ENCODE measurements around the gene EPHA3.

The EPHA3 gene

GRCh38 chr3:89521328-89521727, 413.9 kb downstream of the EPHA3 start:
- no peak overlapping the region for H3K27ac ChIP-seq (ENCODE audit: low read length)
- H3K27me3 ChIP-seq (ENCODE audit: low read depth, low read length), result no peaks in the 10 kb centered on the region
- H3K36me3 ChIP-seq (ENCODE audit: control insufficient read depth in 1 of 2, insufficient read depth in 2 of 2, low read length in 2 of 2), result no peaks in the 10 kb centered on the region
- H3K4me3 ChIP-seq (ENCODE audit: low read depth in 1 of 2, low read length in 2 of 2), result no peak overlapping the region
- no peaks in the 10 kb centered on the region for H3K4me1 ChIP-seq (ENCODE audit: control insufficient read depth in 1 of 2, insufficient read depth in 2 of 2, low read length in 2 of 2)
- H3K9me3 ChIP-seq (ENCODE audit: control insufficient read depth in 1 of 2, low read length in 2 of 2), result no peaks in the 10 kb centered on the region

DNA sequence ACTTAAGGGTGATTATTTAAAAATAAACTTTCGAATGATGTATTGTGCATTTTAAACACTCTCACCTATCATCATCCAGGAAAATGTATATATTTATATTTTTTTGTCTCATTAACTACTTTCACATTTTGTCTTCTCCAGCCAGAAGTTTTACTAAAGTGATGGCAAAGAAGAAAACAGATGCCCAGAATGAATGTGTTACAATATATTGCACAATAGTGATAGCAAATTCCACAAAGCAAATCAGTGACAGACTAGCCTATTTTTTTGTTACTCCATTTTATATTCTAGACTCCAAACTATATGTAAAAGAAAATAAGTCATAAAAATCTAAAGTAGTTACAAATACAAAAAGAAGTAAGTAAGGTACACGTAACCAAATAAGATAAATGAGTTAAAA, 414.7 kb downstream of the EPHA3 start:
- no peaks in the 10 kb centered on the region for H3K36me3 ChIP-seq (ENCODE audit: control insufficient read depth in 1 of 2, insufficient read depth in 2 of 2, low read length in 2 of 2)
- no peak overlapping the region for H3K27ac ChIP-seq (ENCODE audit: low read length)
- no peaks in the 10 kb centered on the region for H3K27me3 ChIP-seq (ENCODE audit: low read depth, low read length)
- no peaks in the 10 kb centered on the region for H3K9me3 ChIP-seq (ENCODE audit: control insufficient read depth in 1 of 2, low read length in 2 of 2)
- H3K4me3 ChIP-seq (ENCODE audit: low read depth in 1 of 2, low read length in 2 of 2), result no peak overlapping the region
- no peaks in the 10 kb centered on the region for H3K4me1 ChIP-seq (ENCODE audit: control insufficient read depth in 1 of 2, insufficient read depth in 2 of 2, low read length in 2 of 2)

GRCh38 chr3:89525609-89526008, 418.2 kb downstream of the EPHA3 start:
- no peak overlapping the region for H3K4me3 ChIP-seq (ENCODE audit: low read depth in 1 of 2, low read length in 2 of 2)
- H3K27ac ChIP-seq (ENCODE audit: low read length), result no peak overlapping the region
- no peaks in the 10 kb centered on the region for H3K4me1 ChIP-seq (ENCODE audit: control insufficient read depth in 1 of 2, insufficient read depth in 2 of 2, low read length in 2 of 2)
- H3K36me3 ChIP-seq (ENCODE audit: control insufficient read depth in 1 of 2, insufficient read depth in 2 of 2, low read length in 2 of 2), result no peaks in the 10 kb centered on the region
- no peaks in the 10 kb centered on the region for H3K27me3 ChIP-seq (ENCODE audit: low read depth, low read length)
- no peaks in the 10 kb centered on the region for H3K9me3 ChIP-seq (ENCODE audit: control insufficient read depth in 1 of 2, low read length in 2 of 2)

GRCh38 chr3:89527736-89528305, 420.4 kb downstream of the EPHA3 start:
- Histone ChIP-seq H3K4me3 (ENCODE audit: low read depth in 1 of 2, low read length in 2 of 2) (no peak overlapping the region), H3K4me1 (ENCODE audit: control insufficient read depth in 1 of 2, insufficient read depth in 2 of 2, low read length in 2 of 2) (no peaks in the 10 kb centered on the region), H3K27ac (ENCODE audit: low read length) (no peak overlapping the region), H3K36me3 (ENCODE audit: control insufficient read depth in 1 of 2, insufficient read depth in 2 of 2, low read length in 2 of 2) (no peaks in the 10 kb centered on the region), H3K27me3 (ENCODE audit: low read depth, low read length) (no peaks in the 10 kb centered on the region), H3K9me3 (ENCODE audit: control insufficient read depth in 1 of 2, low read length in 2 of 2) (no peaks in the 10 kb centered on the region)
